Epithelial cell of proximal tubule (primary cell): ENCODE results near the gene HNRNPL. TPM values are rescaled to one million over a fixed set of nuclear protein-coding genes. Genes with fewer than 3 reads are reported as not detected.
"Not testable (repeated sequence)": the region's sequence is repeated elsewhere in the genome, so short reads cannot be mapped to it uniquely, and the experiment has no call there.

Experiments used
- DNase-seq: peaks from one replicate; pipeline ENCODE4 v3.0.0-alpha.2; 2011; ENCODE audit warnings: low read depth
- H3K4me3 ChIP-seq: 2 replicates; pipeline ENCODE4 v1.5.1; 2011; ENCODE audit warnings: low read depth, mild to moderate bottlenecking, low read length
- CTCF ChIP-seq: conservative IDR thresholded peaks from 2 replicates; pipeline ENCODE4 v1.5.1; 2012; ENCODE audit warnings: low read depth, mild to moderate bottlenecking, low read length
- total RNA-seq: library from RNA; depleted of rRNA; stranded (reverse); fragments of >200 nt; gene quantifications from 2 replicates; pipeline ENCODE4 v1.2.3, GENCODE V29; 2015

HNRNPL gene
- total RNA-seq, 1 donor from 2014 or later, result 224 TPM

- H3K4me3 ChIP-seq, result peak overlapping the region; percentile 80
- DNase-seq, result no peak
- no peak for TF ChIP-seq CTCF
These were observed 19.6 kb downstream of the HNRNPL start for GRCh38 chr19:38830039-38830733.

GRCh38 chr19:38829203-38829602 lies 20.6 kb downstream of the HNRNPL start:
- DNase-seq, result not testable (repeated sequence)

GRCh38 chr19:38826856-38827551 lies 22.8 kb downstream of the HNRNPL start:
- no peak for TF ChIP-seq CTCF
- no peak overlapping the region for H3K4me3 ChIP-seq
- no peak for DNase-seq

More at GRCh38 chr19:38829203-38829602, 20.6 kb downstream of the HNRNPL start:
- H3K4me3 ChIP-seq, result not testable (repeated sequence)

- not testable (repeated sequence) for H3K4me3 ChIP-seq, DNase-seq
These were observed 23.9 kb downstream of the HNRNPL start for GRCh38 chr19:38825936-38826335.

- DNase-seq, H3K4me3 ChIP-seq: not testable (repeated sequence)
These were observed 28.5 kb downstream of the HNRNPL start for GRCh38 chr19:38821230-38821825.

GRCh38 chr19:38819231-38819920 lies 30.4 kb downstream of the HNRNPL start:
- DNase-seq, result no peak
- no peak overlapping the region for H3K4me3 ChIP-seq
- TF ChIP-seq CTCF, result no peak

GRCh38 chr19:38817081-38817480 lies 32.7 kb downstream of the HNRNPL start:
- no peak for DNase-seq
- no peak overlapping the region for H3K4me3 ChIP-seq
- TF ChIP-seq CTCF, result no peak

GRCh38 chr19:38816131-38816750 lies 33.5 kb downstream of the HNRNPL start:
- DNase-seq, result no peak
- no peak for TF ChIP-seq CTCF
- H3K4me3 ChIP-seq, result no peak overlapping the region
